Smooth muscle cell (in vitro differentiated cells): Measurements from ENCODE around the gene GAS2L1. TPM values are rescaled to one million over a fixed set of nuclear protein-coding genes. Genes with fewer than 3 reads are reported as not detected.
"Not testable (repeated sequence)": the region's sequence is repeated elsewhere in the genome, so short reads cannot be mapped to it uniquely, and the experiment has no call there.

Experiments used
- DNase-seq: peaks from one replicate; lab custom pipeline; 2025; ENCODE audit not compliant: unreplicated experiment; lab: John Stamatoyannopoulos, UW
- H2AFZ ChIP-seq: fragments of 200-600 bp; sonication (generic); 2 replicates; pipeline ENCODE4 v1.6.0; 2016; ENCODE audit warnings: antibody characterized with exemption, low read depth, mild to moderate bottlenecking
- H3F3A ChIP-seq: fragments of 200-600 bp; sonication (generic); 2 replicates; pipeline ENCODE4 v1.6.0; 2017; ENCODE audit warnings: antibody characterized with exemption, low read depth
- H3K27ac ChIP-seq: fragments of 200-600 bp; sonication (generic); 2 replicates; pipeline ENCODE4 v1.5.1; 2016; ENCODE audit warnings: low read depth, mild to moderate bottlenecking
- H3K27me3 ChIP-seq: fragments of 200-600 bp; sonication (generic); 2 replicates; pipeline ENCODE4 v1.6.1; 2016; ENCODE audit warnings: low read depth, mild to moderate bottlenecking
- H3K36me3 ChIP-seq: fragments of 200-600 bp; sonication (generic); 2 replicates; pipeline ENCODE4 v1.5.1; 2016; ENCODE audit warnings: low read depth
- H3K4me1 ChIP-seq: fragments of 200-600 bp; sonication (generic); 2 replicates; pipeline ENCODE4 v1.5.1; 2016; ENCODE audit warnings: low read depth
- H3K4me2 ChIP-seq: fragments of 200-600 bp; sonication (generic); 2 replicates; pipeline ENCODE4 v1.6.0; 2016; ENCODE audit warnings: mild to moderate bottlenecking
- H3K4me3 ChIP-seq: fragments of 200-600 bp; sonication (generic); 2 replicates; pipeline ENCODE4 v1.5.1; 2016; ENCODE audit warnings: mild to moderate bottlenecking
- H3K79me2 ChIP-seq: fragments of 200-600 bp; sonication (generic); 2 replicates; pipeline ENCODE4 v1.6.0; 2016; ENCODE audit warnings: low read depth, mild to moderate bottlenecking
- H3K9ac ChIP-seq: fragments of 200-600 bp; sonication (generic); 2 replicates; pipeline ENCODE4 v1.6.0; 2016; ENCODE audit warnings: low read depth
- H3K9me3 ChIP-seq: fragments of 200-600 bp; sonication (generic); replicated peaks from 2 replicates; pipeline ENCODE4 v1.5.1; 2016; ENCODE audit warnings: low read depth
- H4K20me1 ChIP-seq: fragments of 200-600 bp; sonication (generic); 2 replicates; pipeline ENCODE4 v1.6.0; 2016; ENCODE audit warnings: low read depth
- CTCF ChIP-seq: fragments of 200-600 bp; sonication (generic); IDR thresholded peaks from 2 replicates; pipeline ENCODE4 v1.5.1; 2017; ENCODE audit warnings: borderline replicate concordance, mild to moderate bottlenecking, antibody characterized with exemption; ENCODE audit not compliant: insufficient read depth, poor library complexity, severe bottlenecking
- WGBS: methylation state at CpG from one replicate; pipeline ENCODE4 v1.1.7; 2016; ENCODE audit warnings: low lambda C conversion rate; 5-methylcytosine and 5-hydroxymethylcytosine counted together
- polyA plus RNA-seq: library from polyadenylated mRNA; unstranded; fragments of >200 nt; fragmentation: Nextera tagmentation; extraction: Ambion mirVana; gene quantifications from 2 replicates; pipeline ENCODE4 v1.2.1, GENCODE V29; 2016
- total RNA-seq: library from RNA; depleted of rRNA; stranded (reverse); fragments of >200 nt; gene quantifications from 2 replicates; pipeline ENCODE4 v1.2.3, GENCODE V29; 2014

The GAS2L1 gene
- total and polyA plus RNA-seq, 2 experiments from 2014 or later, result 7.8 to 31.7 TPM

GRCh38 chr22:29344137-29344536 lies 37.7 kb downstream of the GAS2L1 start:
- Histone ChIP-seq H3K27me3 (no peaks in the 10 kb centered on the region), H3K4me1 (no peaks in the 10 kb centered on the region), H3K36me3 (peaks cover 9% of the 10 kb centered on the region), H3F3A (no peaks in the 10 kb centered on the region), H3K4me2 (no peak overlapping the region), H3K79me2 (no peaks in the 10 kb centered on the region), H3K9me3 (no peaks in the 10 kb centered on the region), H3K4me3 (no peak overlapping the region), H3K9ac (no peak overlapping the region), H2AFZ (no peak overlapping the region), H3K27ac (peak overlapping the region; percentile 62), H4K20me1 (no peaks in the 10 kb centered on the region)
- 59% methylated on average over 5 of the region's 5 CpGs for WGBS
- no peak for DNase-seq
- TF ChIP-seq CTCF, result no peak

GRCh38 chr22:29344889-29345288 lies 38.4 kb downstream of the GAS2L1 start:
- not testable (repeated sequence) for H3K4me3 ChIP-seq, H3K36me3 ChIP-seq, H3K9me3 ChIP-seq, H3K4me2 ChIP-seq, H4K20me1 ChIP-seq, H3F3A ChIP-seq, H3K4me1 ChIP-seq, H2AFZ ChIP-seq, H3K27me3 ChIP-seq, H3K79me2 ChIP-seq, DNase-seq, H3K9ac ChIP-seq, H3K27ac ChIP-seq
- over 99% methylated on average over 5 of the region's 5 CpGs for WGBS

GRCh38 chr22:29345932-29346331 lies 39.5 kb downstream of the GAS2L1 start:
- Histone ChIP-seq H3F3A (no peaks in the 10 kb centered on the region), H3K9ac (no peak overlapping the region), H3K79me2 (no peaks in the 10 kb centered on the region), H3K4me1 (no peaks in the 10 kb centered on the region), H2AFZ (no peak overlapping the region), H3K27ac (no peak overlapping the region), H3K9me3 (no peaks in the 10 kb centered on the region), H3K27me3 (no peaks in the 10 kb centered on the region), H4K20me1 (no peaks in the 10 kb centered on the region), H3K4me2 (no peak overlapping the region), H3K4me3 (no peak overlapping the region), H3K36me3 (peaks cover 9% of the 10 kb centered on the region)
- DNase-seq, result no peak
- no peak for TF ChIP-seq CTCF

GRCh38 chr22:29346659-29347058 lies 40.2 kb downstream of the GAS2L1 start:
- 91% methylated on average over 4 of the region's 4 CpGs for WGBS
- Histone ChIP-seq H4K20me1 (no peaks in the 10 kb centered on the region), H3F3A (no peaks in the 10 kb centered on the region), H3K9me3 (no peaks in the 10 kb centered on the region), H3K4me1 (no peaks in the 10 kb centered on the region), H3K9ac (no peak overlapping the region), H3K79me2 (no peaks in the 10 kb centered on the region), H3K4me2 (no peak overlapping the region), H3K36me3 (peaks cover 9% of the 10 kb centered on the region), H2AFZ (no peak overlapping the region), H3K27me3 (no peaks in the 10 kb centered on the region), H3K4me3 (no peak overlapping the region), H3K27ac (no peak overlapping the region)
- DNase-seq, result no peak
- no peak for TF ChIP-seq CTCF
